GM12874 (cell line): ENCODE measurements around the gene DPF3.

Source experiments
- CTCF ChIP-seq: IDR thresholded peaks from 2 replicates; pipeline ENCODE4 v1.5.1; 2011; ENCODE audit warnings: low read depth, mild to moderate bottlenecking, control low read depth, low read length, moderate library complexity; ENCODE audit not compliant: insufficient read depth

The DPF3 gene

DNA sequence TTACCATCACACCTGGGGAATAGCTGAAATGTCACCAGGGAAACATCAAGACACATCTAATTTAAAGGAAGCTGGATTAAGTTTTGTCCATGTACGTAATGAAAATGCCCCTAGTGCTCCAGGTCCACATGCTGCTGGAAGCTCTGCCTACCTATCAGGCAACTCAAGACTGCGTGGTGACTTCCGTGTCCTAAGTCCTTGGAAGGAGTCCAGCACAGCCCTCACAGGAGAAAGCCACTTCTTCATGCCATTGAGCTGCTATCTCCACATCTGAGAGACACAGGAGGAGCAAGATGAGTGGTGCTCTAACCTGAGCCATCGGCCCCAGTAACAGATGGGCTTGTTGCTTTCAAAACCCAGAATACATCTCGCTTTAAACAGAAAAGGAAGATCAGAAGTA lies 316.4 kb downstream of the DPF3 start:
- no peak for TF ChIP-seq CTCF

GRCh38 chr14:72576258-72576657 lies 317.6 kb downstream of the DPF3 start:
- TF ChIP-seq CTCF = no peak

- no peak for TF ChIP-seq CTCF
Measured at GRCh38 chr14:72574715-72575114, 319.2 kb downstream of the DPF3 start.

DNA sequence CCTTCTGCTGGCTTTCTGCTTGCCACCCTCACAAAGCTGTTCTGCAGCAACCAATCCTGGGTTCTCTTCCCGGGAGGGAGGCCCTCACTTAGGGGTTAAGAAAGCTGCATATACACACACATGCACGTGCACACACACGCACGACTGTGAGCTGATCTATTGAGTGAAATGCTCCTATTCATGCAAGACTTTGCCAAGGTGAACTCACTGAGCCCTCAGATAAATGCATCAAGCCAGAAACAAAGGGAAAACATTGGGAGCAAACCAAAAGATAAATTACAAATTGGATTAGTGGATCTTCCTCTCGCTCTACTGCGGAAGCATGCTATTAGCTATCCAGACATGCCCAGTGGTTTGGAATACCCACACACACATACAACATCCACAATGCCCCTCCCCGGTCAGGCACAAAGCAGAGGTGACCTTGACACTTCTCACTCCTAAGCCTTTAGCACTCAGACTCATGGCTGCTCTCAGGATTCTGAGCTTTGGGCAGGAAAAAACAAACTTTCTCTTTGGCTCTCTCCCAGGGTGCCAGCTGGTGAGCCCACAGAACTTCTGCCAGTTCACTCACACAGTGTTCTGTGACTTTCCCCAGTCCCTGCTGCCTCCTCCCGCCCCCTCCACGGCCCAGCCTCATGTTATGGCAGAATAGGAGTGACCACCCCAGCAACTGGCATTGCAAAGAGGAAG lies 320.0 kb downstream of the DPF3 start:
- TF ChIP-seq CTCF = no peak
